GM12864 (cell line): ENCODE measurements around the gene EEA1.

Experiments used
- DNase-seq: peaks from one replicate; pipeline ENCODE4 v3.0.0-alpha.2; 2011; ENCODE audit warnings: low read depth
- H3K4me3 ChIP-seq: 2 replicates; pipeline ENCODE4 v1.5.1; 2011; ENCODE audit warnings: mild to moderate bottlenecking, low read depth, low read length, control low read depth
- TF ChIP-seq, protein P1 (sequence below): IDR thresholded peaks from 2 replicates; pipeline ENCODE4 v1.5.1; 2011; ENCODE audit warnings: low read depth, mild to moderate bottlenecking, moderate library complexity, low read length, control low read depth, inconsistent platforms; ENCODE audit errors: missing control alignments

EEA1 gene

GRCh38 chr12:92745856-92746550, 183.1 kb downstream of the EEA1 start:
- DNase-seq, result no peak
- TF ChIP-seq, protein P1, sequence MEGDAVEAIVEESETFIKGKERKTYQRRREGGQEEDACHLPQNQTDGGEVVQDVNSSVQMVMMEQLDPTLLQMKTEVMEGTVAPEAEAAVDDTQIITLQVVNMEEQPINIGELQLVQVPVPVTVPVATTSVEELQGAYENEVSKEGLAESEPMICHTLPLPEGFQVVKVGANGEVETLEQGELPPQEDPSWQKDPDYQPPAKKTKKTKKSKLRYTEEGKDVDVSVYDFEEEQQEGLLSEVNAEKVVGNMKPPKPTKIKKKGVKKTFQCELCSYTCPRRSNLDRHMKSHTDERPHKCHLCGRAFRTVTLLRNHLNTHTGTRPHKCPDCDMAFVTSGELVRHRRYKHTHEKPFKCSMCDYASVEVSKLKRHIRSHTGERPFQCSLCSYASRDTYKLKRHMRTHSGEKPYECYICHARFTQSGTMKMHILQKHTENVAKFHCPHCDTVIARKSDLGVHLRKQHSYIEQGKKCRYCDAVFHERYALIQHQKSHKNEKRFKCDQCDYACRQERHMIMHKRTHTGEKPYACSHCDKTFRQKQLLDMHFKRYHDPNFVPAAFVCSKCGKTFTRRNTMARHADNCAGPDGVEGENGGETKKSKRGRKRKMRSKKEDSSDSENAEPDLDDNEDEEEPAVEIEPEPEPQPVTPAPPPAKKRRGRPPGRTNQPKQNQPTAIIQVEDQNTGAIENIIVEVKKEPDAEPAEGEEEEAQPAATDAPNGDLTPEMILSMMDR, result no peak
- no peak overlapping the region for H3K4me3 ChIP-seq

DNA sequence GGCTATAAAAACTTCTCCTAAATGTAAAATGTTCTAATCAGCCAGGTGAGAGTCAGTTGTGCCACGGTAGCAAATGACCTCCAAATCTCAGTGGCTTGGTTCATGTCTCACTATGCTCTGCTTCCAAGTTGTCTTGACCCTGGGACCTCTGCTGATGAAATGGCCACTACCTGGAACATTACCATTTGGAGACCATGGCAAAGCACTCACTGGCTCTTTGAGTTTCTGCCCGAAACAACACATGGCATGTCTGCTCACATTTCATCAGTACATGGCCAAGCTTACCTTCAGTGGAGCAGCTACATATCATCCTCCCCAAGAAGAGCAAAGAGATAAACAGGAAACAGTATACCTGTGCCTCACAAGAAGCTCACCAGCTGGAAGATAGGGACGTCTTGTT, 186.1 kb downstream of the EEA1 start:
- H3K4me3 ChIP-seq, result no peak overlapping the region
- TF ChIP-seq, protein P1, result no peak
- DNase-seq, result no peak

GRCh38 chr12:92740411-92740810, 188.7 kb downstream of the EEA1 start:
- no peak overlapping the region for H3K4me3 ChIP-seq
- no peak for DNase-seq
- TF ChIP-seq, protein P1, result no peak

DNA sequence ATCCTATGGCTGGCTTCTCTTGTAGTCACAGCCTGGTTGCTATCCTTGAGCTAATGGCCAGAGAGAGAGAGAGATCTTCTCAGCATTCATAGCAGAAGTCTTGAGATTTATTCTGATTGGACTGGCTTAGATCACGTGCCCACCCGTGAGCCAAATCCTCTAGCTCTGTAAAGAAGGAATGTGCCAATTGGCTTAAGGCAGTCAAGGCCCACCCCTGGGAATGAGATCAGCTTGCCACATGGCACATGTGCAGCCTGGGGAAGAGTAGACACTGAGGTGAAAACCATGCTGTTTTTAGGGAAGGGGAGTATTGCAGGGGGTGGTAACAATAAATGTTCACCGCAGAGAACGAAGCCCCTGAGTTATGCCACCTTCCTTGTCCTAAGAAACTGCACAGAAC, 190.0 kb downstream of the EEA1 start:
- DNase-seq, result no peak
- TF ChIP-seq, protein P1, result no peak
- no peak overlapping the region for H3K4me3 ChIP-seq

- no peak overlapping the region for H3K4me3 ChIP-seq
- TF ChIP-seq, protein P1, result no peak
- DNase-seq, result no peak
Observed at GRCh38 chr12:92737855-92738850, 190.9 kb downstream of the EEA1 start.

DNA sequence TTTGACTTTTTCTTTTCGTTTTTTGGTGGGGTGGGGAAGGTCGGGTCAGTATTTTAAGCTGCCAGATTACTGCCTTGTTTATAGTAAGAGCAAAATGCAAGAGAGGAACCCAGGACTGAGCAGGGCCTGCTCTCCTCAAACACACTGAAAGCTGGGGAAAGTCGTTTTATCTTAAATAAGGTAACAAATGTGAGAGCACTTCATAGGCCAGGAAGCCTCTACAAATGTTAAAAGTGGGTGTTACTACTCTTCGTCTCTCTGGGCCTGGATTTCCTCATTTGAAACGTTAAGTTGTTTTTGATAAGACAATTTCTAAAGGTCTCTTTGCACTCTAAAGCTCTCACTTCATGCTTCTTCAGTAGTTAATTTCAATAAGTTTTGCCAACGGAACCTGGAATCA, 192.5 kb downstream of the EEA1 start:
- TF ChIP-seq, protein P1, result no peak
- no peak overlapping the region for H3K4me3 ChIP-seq
- DNase-seq, result no peak
